ENCODE measurements around the gene SLC38A9.

The SLC38A9 gene

GRCh38 chr5:55645304-55645703 is 66.8 kb downstream of the SLC38A9 start:
- DNase-seq, result peak; percentile 35

GRCh38 chr5:55638455-55638854 is 73.7 kb downstream of the SLC38A9 start:
- DNase-seq, result no peak

GRCh38 chr5:55638051-55638450 is 74.1 kb downstream of the SLC38A9 start:
- no peak for DNase-seq

- DNase-seq, result peak; percentile 64
Measured at GRCh38 chr5:55636683-55637082, 75.4 kb downstream of the SLC38A9 start.

- no peak for DNase-seq
Measured at GRCh38 chr5:55636177-55636576, 75.9 kb downstream of the SLC38A9 start.

- DNase-seq, result no peak
Measured at GRCh38 chr5:55634866-55635265, 77.3 kb downstream of the SLC38A9 start.

GRCh38 chr5:55634209-55634805 is 77.8 kb downstream of the SLC38A9 start:
- DNase-seq, result peak; percentile 5

- peak; percentile 18 for DNase-seq
Measured at GRCh38 chr5:55633574-55634208, 78.4 kb downstream of the SLC38A9 start.

- no peak for DNase-seq
Measured at GRCh38 chr5:55629815-55630214, 82.3 kb downstream of the SLC38A9 start.

- DNase-seq, result peak; percentile 12
Measured at GRCh38 chr5:55626790-55627189, 85.3 kb downstream of the SLC38A9 start.

- DNase-seq, result no peak
Measured at GRCh38 chr5:55625913-55626312, 86.2 kb downstream of the SLC38A9 start.

- DNase-seq, result no peak
Measured at GRCh38 chr5:55625589-55625909, 86.6 kb downstream of the SLC38A9 start.

GRCh38 chr5:55624841-55625588 is 87.1 kb downstream of the SLC38A9 start:
- DNase-seq, result no peak

- DNase-seq, result no peak
Measured at GRCh38 chr5:55623789-55624188, 88.3 kb downstream of the SLC38A9 start.

- no peak for DNase-seq
Measured at GRCh38 chr5:55622460-55622859, 89.7 kb downstream of the SLC38A9 start.

- DNase-seq, result no peak
Measured at GRCh38 chr5:55621229-55621628, 90.9 kb downstream of the SLC38A9 start.

GRCh38 chr5:55620766-55621160 is 91.4 kb downstream of the SLC38A9 start:
- no peak for DNase-seq

- no peak for DNase-seq
Measured at GRCh38 chr5:55620009-55620765, 91.9 kb downstream of the SLC38A9 start.

GRCh38 chr5:55618318-55618717 is 93.8 kb downstream of the SLC38A9 start:
- DNase-seq, result no peak

- DNase-seq, result no peak
Measured at GRCh38 chr5:55613112-55613868, 98.8 kb downstream of the SLC38A9 start.

GRCh38 chr5:55610542-55610941 is 101.6 kb downstream of the SLC38A9 start:
- no peak for DNase-seq

GRCh38 chr5:55609413-55609812 is 102.7 kb downstream of the SLC38A9 start:
- DNase-seq, result no peak

Data from EL (cell line).